NCI-H2171 (cell line): ENCODE measurements around the gene NAALADL2.

Experiments used
- DNase-seq: peaks from one replicate; lab custom pipeline; 2025; lab: John Stamatoyannopoulos, UW

The NAALADL2 gene

GRCh38 chr3:175662815-175663214 lies 803.7 kb downstream of the NAALADL2 start:
- no peak for DNase-seq

GRCh38 chr3:175664911-175665310 lies 805.8 kb downstream of the NAALADL2 start:
- no peak for DNase-seq

GRCh38 chr3:175668300-175668699 lies 809.2 kb downstream of the NAALADL2 start:
- DNase-seq = no peak

GRCh38 chr3:175670557-175670956 lies 811.4 kb downstream of the NAALADL2 start:
- DNase-seq = no peak

GRCh38 chr3:175672119-175672689 lies 813.1 kb downstream of the NAALADL2 start:
- DNase-seq = no peak

- no peak for DNase-seq
Observed at GRCh38 chr3:175679568-175679967, 820.4 kb downstream of the NAALADL2 start.

GRCh38 chr3:175692256-175692655 lies 833.1 kb downstream of the NAALADL2 start:
- DNase-seq = no peak

GRCh38 chr3:175695251-175695650 lies 836.1 kb downstream of the NAALADL2 start:
- DNase-seq = no peak

GRCh38 chr3:175702956-175703355 lies 843.8 kb downstream of the NAALADL2 start:
- no peak for DNase-seq

- no peak for DNase-seq
Observed at GRCh38 chr3:175704366-175705055, 845.4 kb downstream of the NAALADL2 start.

GRCh38 chr3:175713268-175713667 lies 854.1 kb downstream of the NAALADL2 start:
- DNase-seq = no peak

- no peak for DNase-seq
Observed at GRCh38 chr3:175716446-175716845, 857.3 kb downstream of the NAALADL2 start.

- DNase-seq = no peak
Observed at GRCh38 chr3:175726228-175726627, 867.1 kb downstream of the NAALADL2 start.

GRCh38 chr3:175728566-175728965 lies 869.4 kb downstream of the NAALADL2 start:
- no peak for DNase-seq

GRCh38 chr3:175729466-175729865 lies 870.3 kb downstream of the NAALADL2 start:
- DNase-seq = no peak

- no peak for DNase-seq
Observed at GRCh38 chr3:175731543-175731942, 872.4 kb downstream of the NAALADL2 start.

GRCh38 chr3:175732017-175732416 lies 872.9 kb downstream of the NAALADL2 start:
- no peak for DNase-seq

GRCh38 chr3:175735866-175736265 lies 876.7 kb downstream of the NAALADL2 start:
- no peak for DNase-seq

GRCh38 chr3:175737646-175738572 lies 878.8 kb downstream of the NAALADL2 start:
- no peak for DNase-seq

- DNase-seq = no peak
Observed at GRCh38 chr3:175741951-175742350, 882.8 kb downstream of the NAALADL2 start.

GRCh38 chr3:175743733-175744400 lies 884.7 kb downstream of the NAALADL2 start:
- DNase-seq = no peak

- DNase-seq = no peak
Observed at GRCh38 chr3:175746308-175746707, 887.2 kb downstream of the NAALADL2 start.
